ENCODE measurements around the gene CCDC187.

Gene CCDC187

GRCh38 chr9:136265561-136266355 lies 38.1 kb downstream of the CCDC187 start:
- DNase-seq = no peak

GRCh38 chr9:136264441-136265405 lies 39.2 kb downstream of the CCDC187 start:
- DNase-seq = no peak

GRCh38 chr9:136264031-136264430 lies 39.9 kb downstream of the CCDC187 start:
- DNase-seq = no peak

- no peak for DNase-seq
Measured at GRCh38 chr9:136262671-136263178, 41.2 kb downstream of the CCDC187 start.

GRCh38 chr9:136261686-136262430 lies 42.0 kb downstream of the CCDC187 start:
- DNase-seq = no peak

GRCh38 chr9:136260936-136261472 lies 42.9 kb downstream of the CCDC187 start:
- no peak for DNase-seq

- DNase-seq = no peak
Measured at GRCh38 chr9:136260521-136260920, 43.4 kb downstream of the CCDC187 start.

GRCh38 chr9:136259836-136260235 lies 44.1 kb downstream of the CCDC187 start:
- no peak for DNase-seq

- DNase-seq = no peak
Measured at GRCh38 chr9:136259517-136259813, 44.4 kb downstream of the CCDC187 start.

GRCh38 chr9:136258786-136259516 lies 44.9 kb downstream of the CCDC187 start:
- no peak for DNase-seq

GRCh38 chr9:136258299-136258625 lies 45.6 kb downstream of the CCDC187 start:
- no peak for DNase-seq

- DNase-seq = no peak
Measured at GRCh38 chr9:136257381-136258298, 46.3 kb downstream of the CCDC187 start.

GRCh38 chr9:136255896-136256890 lies 47.7 kb downstream of the CCDC187 start:
- no peak for DNase-seq

GRCh38 chr9:136255166-136255538 lies 48.7 kb downstream of the CCDC187 start:
- DNase-seq = no peak

GRCh38 chr9:136254381-136255165 lies 49.3 kb downstream of the CCDC187 start:
- no peak for DNase-seq

- DNase-seq = no peak
Measured at GRCh38 chr9:136253246-136254130, 50.4 kb downstream of the CCDC187 start.

GRCh38 chr9:136252846-136253245 lies 51.0 kb downstream of the CCDC187 start:
- no peak for DNase-seq

- no peak for DNase-seq
Measured at GRCh38 chr9:136252281-136252680, 51.6 kb downstream of the CCDC187 start.
